Effector CD4-positive, alpha-beta T cell (primary cell): ENCODE results near the gene CLDN15.

Experiments
- DNase-seq: peaks from one replicate; pipeline ENCODE4 v3.0.0-alpha.2; 2020

Gene CLDN15

DNA sequence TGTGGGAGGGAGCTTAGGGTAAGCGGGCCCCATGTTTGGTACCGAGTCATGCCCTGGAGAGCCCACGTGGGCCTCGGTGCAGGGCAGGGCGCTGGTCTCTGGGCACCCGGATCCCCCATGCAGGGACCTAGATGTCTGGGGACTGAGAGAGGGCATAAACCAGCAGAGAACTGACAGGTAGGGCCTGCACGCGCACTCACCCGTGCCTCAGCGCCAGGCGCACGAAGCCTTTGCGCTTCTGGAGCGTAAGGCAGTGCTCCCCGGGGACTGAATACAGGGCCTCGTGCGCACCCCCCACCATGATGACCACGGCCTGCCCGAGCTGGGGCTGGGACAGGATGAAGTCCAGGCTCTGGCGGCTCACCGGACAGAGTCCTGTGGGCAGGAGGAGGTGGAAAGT is 39.6 kb downstream of the CLDN15 start:
- DNase-seq = no peak

DNA sequence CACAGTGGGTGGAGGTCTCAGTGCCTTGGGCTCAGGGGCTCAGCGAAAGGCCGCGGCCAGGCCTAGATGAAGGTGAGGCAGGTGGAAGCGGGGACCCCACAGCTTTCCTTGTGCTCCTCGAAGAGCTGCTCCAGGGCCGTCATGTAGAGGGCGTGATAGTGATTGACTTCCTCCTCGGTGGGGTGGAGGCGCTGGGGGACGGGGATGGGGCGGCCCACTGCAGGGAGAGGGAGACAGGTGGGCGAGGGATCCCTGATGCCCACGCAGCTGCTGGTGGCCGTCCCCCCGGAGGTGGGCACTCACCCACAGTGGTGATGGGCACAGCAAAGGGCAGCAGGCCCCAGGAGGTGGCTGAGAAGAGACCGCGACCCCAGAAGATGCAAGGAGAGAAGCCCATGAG is 41.7 kb downstream of the CLDN15 start:
- DNase-seq = no peak

DNA sequence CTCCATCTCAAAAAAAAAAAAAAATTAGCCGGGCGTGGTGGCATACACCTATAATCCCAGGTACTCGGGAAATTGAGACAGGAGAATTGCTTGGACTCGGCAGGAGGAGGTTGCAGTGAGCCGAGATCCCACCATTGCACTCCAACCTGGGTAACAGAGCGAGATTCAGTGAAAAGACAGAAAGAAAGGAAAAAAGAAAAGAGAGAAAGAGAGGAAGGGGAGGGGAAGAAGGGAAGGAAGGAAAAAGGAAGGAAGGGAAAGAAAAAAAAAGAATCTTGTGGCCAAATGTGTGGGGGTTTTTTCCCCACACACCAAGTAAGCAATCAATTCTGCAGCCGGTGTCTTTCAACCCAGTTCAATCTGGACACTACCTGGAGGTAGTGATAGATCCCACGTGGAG is 48.5 kb downstream of the CLDN15 start:
- DNase-seq = no peak

DNA sequence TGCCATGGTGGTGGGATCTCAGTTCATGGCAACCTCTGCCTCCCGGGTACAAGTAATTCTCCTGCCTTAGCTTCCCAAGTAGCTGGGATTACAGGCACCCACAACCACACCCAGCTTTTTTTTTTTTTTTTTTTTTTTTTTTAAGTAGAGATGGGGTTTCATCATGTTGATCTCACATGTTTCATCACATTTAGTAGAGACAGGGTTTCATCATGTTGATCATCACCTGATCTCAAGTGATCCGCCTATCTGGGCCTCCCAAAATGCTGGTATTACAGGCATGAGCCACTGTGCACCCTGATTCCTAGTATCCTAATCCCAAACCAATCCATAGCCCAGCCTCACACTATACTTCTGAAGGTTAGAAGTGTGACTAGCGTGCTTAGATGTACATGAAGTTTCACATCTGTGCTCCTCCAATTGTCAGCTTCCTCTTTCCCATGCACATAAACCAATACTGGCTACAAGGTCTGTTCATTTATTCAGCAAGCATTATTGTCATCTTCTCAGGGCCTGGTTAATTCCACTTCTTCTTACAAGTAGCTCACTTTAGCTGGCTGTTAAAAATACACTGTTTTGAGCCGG is 50.7 kb downstream of the CLDN15 start:
- DNase-seq = no peak

DNA sequence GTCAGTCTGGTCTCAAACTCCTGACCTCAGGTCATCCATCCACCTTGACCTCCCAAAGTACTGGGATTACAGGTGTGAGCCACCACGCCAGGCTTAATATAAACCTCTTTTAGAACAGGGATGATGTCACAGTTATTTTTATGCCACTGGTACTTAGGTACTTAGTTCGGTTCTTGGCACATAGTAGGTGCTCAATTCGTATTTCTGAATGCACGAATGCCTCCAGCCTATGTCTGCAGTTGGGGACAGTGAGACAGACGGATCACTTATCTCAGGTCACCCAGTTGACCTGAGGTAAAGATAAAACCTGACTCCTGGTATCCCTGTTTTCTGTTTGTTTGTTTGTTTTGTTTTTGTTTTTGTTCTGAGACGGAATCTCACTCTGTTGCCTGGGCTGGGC is 51.4 kb downstream of the CLDN15 start:
- DNase-seq = no peak

DNA sequence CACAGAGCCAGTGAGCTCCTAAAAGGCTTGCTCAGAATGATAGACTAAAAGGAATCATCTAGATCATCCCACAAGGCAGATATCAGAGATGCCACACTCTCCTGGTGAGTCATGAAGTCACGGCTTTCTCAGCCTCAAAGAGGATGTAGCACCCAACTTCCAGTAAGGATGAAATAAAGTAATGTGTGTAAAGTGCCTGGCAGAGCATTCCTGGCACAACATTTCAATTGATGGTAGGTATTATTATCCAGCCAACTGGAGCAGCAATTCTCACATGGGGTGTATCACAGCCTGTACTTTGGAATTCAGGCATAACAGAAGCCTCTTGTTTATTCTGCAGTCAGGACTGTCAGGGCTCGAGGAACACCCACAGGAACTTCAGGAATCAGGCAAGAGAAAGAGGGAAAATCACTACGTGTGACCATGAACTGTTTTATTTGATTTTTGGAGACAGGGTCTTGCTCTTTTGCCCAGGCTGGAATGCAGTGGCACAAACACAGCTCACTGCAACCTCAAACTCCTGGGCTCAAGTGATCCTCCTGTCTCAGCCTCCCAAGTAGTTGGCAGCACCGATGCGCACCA is 52.3 kb downstream of the CLDN15 start:
- no peak for DNase-seq
